Measurements from ENCODE around the gene LACTB. TPM values are rescaled to one million over a fixed set of nuclear protein-coding genes. Genes with fewer than 3 reads are reported as not detected.

LACTB gene
- total RNA-seq, 2 donors from 2014 or later, result 13.3 to 14.9 TPM

DNA sequence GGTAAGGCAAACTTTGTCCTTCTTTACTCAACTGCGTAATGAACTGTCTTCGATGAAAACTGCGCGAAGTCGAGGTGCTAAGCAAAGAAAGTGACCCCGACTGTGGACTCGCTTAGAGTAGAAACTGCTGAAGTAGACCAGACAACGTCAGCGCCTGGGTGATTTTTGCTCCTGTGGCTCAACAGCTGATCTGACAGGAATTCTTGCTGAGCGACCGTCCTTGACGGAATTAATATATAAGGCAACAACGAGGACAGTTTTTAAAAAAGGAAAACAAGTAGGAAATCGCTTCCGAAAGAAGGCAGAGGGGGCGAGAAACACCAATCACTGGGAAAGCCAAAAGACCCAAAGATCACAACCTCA, 35.1 kb downstream of the LACTB start:
- H3K27me3 Mint-ChIP-seq (ENCODE audit: insufficient read depth), result no peaks in the 10 kb centered on the region
- WGBS, 2 experiments (ENCODE audit: insufficient coverage in 1 of 2, insufficient read length in 1 of 2), result 0 to 1% methylated on average over 16 of the region's 16 CpGs
- peak overlapping the region; percentile 92 for H3K4me3 ChIP-seq (ENCODE audit: low read length)
- H3K9me3 ChIP-seq (ENCODE audit: control insufficient read depth, low read length), result no peaks in the 10 kb centered on the region
- H3K4me1 Mint-ChIP-seq, result peaks cover 6% of the 10 kb centered on the region
- peak overlapping the region; percentile 99 for H3K4me3 Mint-ChIP-seq
- H3K36me3 ChIP-seq (ENCODE audit: control insufficient read depth, insufficient read depth, low read length), result peaks cover 20% of the 10 kb centered on the region
- H3K27ac Mint-ChIP-seq, result peak overlapping the region; percentile 99
- DNase-seq, result peak; percentile 57
- H3K36me3 Mint-ChIP-seq (ENCODE audit: low read depth), result peaks cover 15% of the 10 kb centered on the region
- no peaks in the 10 kb centered on the region for H3K27me3 ChIP-seq (ENCODE audit: control insufficient read depth, insufficient read depth, low read length, poor library complexity, severe bottlenecking)
- H3K27ac ChIP-seq (ENCODE audit: low read depth, low read length), result peak overlapping the region; percentile 83
- TF ChIP-seq, protein P1, sequence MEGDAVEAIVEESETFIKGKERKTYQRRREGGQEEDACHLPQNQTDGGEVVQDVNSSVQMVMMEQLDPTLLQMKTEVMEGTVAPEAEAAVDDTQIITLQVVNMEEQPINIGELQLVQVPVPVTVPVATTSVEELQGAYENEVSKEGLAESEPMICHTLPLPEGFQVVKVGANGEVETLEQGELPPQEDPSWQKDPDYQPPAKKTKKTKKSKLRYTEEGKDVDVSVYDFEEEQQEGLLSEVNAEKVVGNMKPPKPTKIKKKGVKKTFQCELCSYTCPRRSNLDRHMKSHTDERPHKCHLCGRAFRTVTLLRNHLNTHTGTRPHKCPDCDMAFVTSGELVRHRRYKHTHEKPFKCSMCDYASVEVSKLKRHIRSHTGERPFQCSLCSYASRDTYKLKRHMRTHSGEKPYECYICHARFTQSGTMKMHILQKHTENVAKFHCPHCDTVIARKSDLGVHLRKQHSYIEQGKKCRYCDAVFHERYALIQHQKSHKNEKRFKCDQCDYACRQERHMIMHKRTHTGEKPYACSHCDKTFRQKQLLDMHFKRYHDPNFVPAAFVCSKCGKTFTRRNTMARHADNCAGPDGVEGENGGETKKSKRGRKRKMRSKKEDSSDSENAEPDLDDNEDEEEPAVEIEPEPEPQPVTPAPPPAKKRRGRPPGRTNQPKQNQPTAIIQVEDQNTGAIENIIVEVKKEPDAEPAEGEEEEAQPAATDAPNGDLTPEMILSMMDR (conservative IDR thresholded peaks at IDR 0.05), result no peak
- H3K9ac ChIP-seq (ENCODE audit: extremely low read depth, low read length, poor library complexity, severe bottlenecking), result peak overlapping the region; percentile 82
- no peaks in the 10 kb centered on the region for H3K4me1 ChIP-seq (ENCODE audit: control insufficient read depth, insufficient read depth, low read length)
- no peaks in the 10 kb centered on the region for H3K9me3 Mint-ChIP-seq

DNA sequence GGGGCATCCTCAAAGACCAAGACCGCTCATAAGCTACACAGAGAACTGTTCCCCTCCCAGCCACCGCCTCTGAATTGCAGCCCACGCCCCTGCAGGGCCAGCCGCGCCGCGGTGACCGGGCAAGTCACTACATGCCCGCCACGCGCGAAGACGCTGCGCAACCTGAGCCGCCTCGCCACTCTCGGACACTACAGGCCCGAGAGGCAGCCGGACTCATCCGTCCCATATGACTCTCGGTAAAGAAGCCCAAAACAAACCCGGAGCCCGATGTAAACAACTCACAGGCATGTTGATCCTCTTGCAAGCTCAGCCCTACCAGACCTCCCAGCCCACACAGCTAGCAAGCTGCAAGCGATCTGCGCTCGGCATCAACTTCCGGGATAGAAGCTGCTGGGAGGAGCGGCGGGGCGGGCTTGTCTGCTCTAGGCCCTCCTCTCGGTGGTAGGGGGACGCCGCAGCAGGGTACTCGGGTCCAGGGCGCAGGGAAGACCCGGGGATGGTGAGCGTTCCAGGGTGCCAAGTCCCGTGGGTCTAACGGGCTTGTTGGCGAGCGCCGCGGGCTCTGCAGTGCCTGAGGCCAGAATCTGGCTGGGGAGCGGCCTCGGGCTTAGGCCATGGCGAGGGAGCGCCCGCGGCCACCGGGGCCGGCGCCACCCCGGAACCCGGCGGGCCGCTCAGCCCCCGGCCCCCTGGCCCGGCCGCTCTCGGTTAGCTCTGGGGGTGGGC, 35.6 kb downstream of the LACTB start, which contains the start of gene RPS27L:
Gene RPS27L, minus strand, starts transcription at position 360 of the 726 bp plus-strand sequence. Its CDS starts 72 bp downstream, at position 288.
- Histone ChIP-seq H3K27ac (ENCODE audit: low read depth, low read length) (peak within 1 kb of the TSS; percentile 83), H3K36me3 (ENCODE audit: control insufficient read depth, insufficient read depth, low read length) (peaks cover 16% of the 10 kb centered on the region), H3K9me3 (ENCODE audit: control insufficient read depth, low read length) (no peaks in the 10 kb centered on the region), H3K9ac (ENCODE audit: extremely low read depth, low read length, poor library complexity, severe bottlenecking) (peak within 1 kb of the TSS; percentile 82), H3K4me3 (ENCODE audit: low read length) (peak within 1 kb of the TSS; percentile 92), H3K4me1 (ENCODE audit: control insufficient read depth, insufficient read depth, low read length) (no peaks in the 10 kb centered on the region), H3K27me3 (ENCODE audit: control insufficient read depth, insufficient read depth, low read length, poor library complexity, severe bottlenecking) (no peaks in the 10 kb centered on the region)
- peak within 1 kb of the TSS; percentile 99 for H3K4me3 Mint-ChIP-seq
- no peaks in the 10 kb centered on the region for H3K9me3 Mint-ChIP-seq
- peak within 1 kb of the TSS; percentile 99 for H3K27ac Mint-ChIP-seq
- peak; percentile 97 for DNase-seq
- TF ChIP-seq, protein P1 (conservative IDR thresholded peaks at IDR 0.05), result no peak
- peaks cover 13% of the 10 kb centered on the region for H3K36me3 Mint-ChIP-seq (ENCODE audit: low read depth)
- no peaks in the 10 kb centered on the region for H3K27me3 Mint-ChIP-seq (ENCODE audit: insufficient read depth)
- H3K4me1 Mint-ChIP-seq, result peaks cover 6% of the 10 kb centered on the region
- 0% methylated on average over 18 to 60 of the region's 60 CpGs for WGBS, 2 experiments (ENCODE audit: insufficient coverage in 1 of 2, insufficient read length in 1 of 2)

DNA sequence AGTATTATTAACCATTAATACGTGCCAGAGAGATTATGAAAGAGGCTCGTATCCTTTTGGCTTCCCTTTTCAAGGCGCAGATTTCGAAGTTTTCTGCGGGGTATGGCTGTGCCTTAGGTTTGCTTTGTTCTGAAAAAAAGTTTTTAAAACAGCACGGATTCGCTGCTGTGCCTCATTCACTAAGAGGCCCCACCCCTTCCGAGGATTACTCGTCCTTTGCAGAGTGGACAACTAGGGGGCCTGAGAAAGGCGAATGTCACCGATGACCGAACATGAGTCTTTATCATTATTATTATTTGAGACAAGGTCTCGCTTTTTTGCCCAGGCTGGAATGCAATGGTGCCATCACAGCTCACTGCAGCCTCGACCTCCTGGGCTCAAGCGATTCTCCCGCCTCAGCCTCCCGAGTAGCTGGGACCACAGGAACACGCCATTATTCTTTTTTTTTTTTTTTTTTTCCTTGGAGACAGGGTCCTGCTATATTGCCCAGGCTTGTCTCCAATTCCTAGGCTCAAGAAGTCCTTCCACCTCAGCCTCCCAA, 36.3 kb downstream of the LACTB start:
- peak overlapping the region; percentile 83 for H3K27ac ChIP-seq (ENCODE audit: low read depth, low read length)

More for the DNA sequence above, 36.3 kb downstream of the LACTB start:
- H3K9me3 Mint-ChIP-seq, result no peaks in the 10 kb centered on the region
- peaks cover 12% of the 10 kb centered on the region for H3K36me3 ChIP-seq (ENCODE audit: control insufficient read depth, insufficient read depth, low read length)
- peak overlapping the region; percentile 82 for H3K9ac ChIP-seq (ENCODE audit: extremely low read depth, low read length, poor library complexity, severe bottlenecking)
- TF ChIP-seq, protein P1 (conservative IDR thresholded peaks at IDR 0.05), result peak; percentile 40
- peak overlapping the region; percentile 92 for H3K27ac Mint-ChIP-seq
- no peaks in the 10 kb centered on the region for H3K27me3 ChIP-seq (ENCODE audit: control insufficient read depth, insufficient read depth, low read length, poor library complexity, severe bottlenecking)
- H3K4me1 Mint-ChIP-seq, result peaks cover 6% of the 10 kb centered on the region
- no peaks in the 10 kb centered on the region for H3K4me1 ChIP-seq (ENCODE audit: control insufficient read depth, insufficient read depth, low read length)
- H3K27me3 Mint-ChIP-seq (ENCODE audit: insufficient read depth), result no peaks in the 10 kb centered on the region
- H3K36me3 Mint-ChIP-seq (ENCODE audit: low read depth), result peaks cover 9% of the 10 kb centered on the region
- no peaks in the 10 kb centered on the region for H3K9me3 ChIP-seq (ENCODE audit: control insufficient read depth, low read length)
- DNase-seq, result peak; percentile 80
- WGBS, 2 experiments (ENCODE audit: insufficient coverage in 1 of 2, insufficient read length in 1 of 2), result 9 to 18% methylated on average over 11 to 18 of the region's 18 CpGs
- peak overlapping the region; percentile 99 for H3K4me3 Mint-ChIP-seq
- peak overlapping the region; percentile 92 for H3K4me3 ChIP-seq (ENCODE audit: low read length)
